Panc1 (cell line): ENCODE results near the gene TMEM131L. TPM values are rescaled to one million over a fixed set of nuclear protein-coding genes. Genes with fewer than 3 reads are reported as not detected.

Experiments used
- ATAC-seq: fragments of 200-7000 bp; cut with Tn5 transposase; 2 replicates; pipeline ENCODE4 v1.9.1; 2020; ENCODE audit warnings: mild to moderate bottlenecking, moderate library complexity
- BruUV-seq: library from RNA; stranded (reverse); fragments of 400-500 nt; replicated peaks from 2 replicates; lab custom pipeline; 2021; lab: Mats Ljungman, UMichigan
- CTCF ChIA-PET: fragments of 300-600 bp; sonication (Branson Sonifier 250); formaldehyde crosslinking; loops from one replicate; lab custom pipeline; 2022; ENCODE audit warnings: antibody characterized with exemption; lab: Charles Lee
- POLR2A ChIA-PET: fragments of 300-600 bp; sonication (Branson Sonifier 250); formaldehyde crosslinking; loops from one replicate; lab custom pipeline; 2022; ENCODE audit warnings: antibody characterized with exemption; lab: Charles Lee
- DNase-seq: peaks from one replicate; pipeline ENCODE4 v3.0.0-alpha.2; 2010; ENCODE audit warnings: low read depth, low spot score
- H3K27ac ChIP-seq: 2 replicates; pipeline ENCODE4 v1.5.1; 2011; ENCODE audit warnings: mild to moderate bottlenecking, low read length, inconsistent platforms
- H3K27me3 ChIP-seq: fragments of 200-500 bp; sonication (Bioruptor generic); 2 replicates; pipeline ENCODE4 v1.6.0; 2014; ENCODE audit warnings: low read length, inconsistent platforms; ENCODE audit not compliant: control insufficient read depth, insufficient read depth
- H3K36me3 ChIP-seq: fragments of 200-500 bp; sonication (Bioruptor generic); 2 replicates; pipeline ENCODE4 v1.5.1; 2014; ENCODE audit warnings: inconsistent platforms, mild to moderate bottlenecking, low read length, moderate library complexity; ENCODE audit not compliant: control insufficient read depth, insufficient read depth
- H3K4me1 ChIP-seq: 2 replicates; pipeline ENCODE4 v1.5.1; 2011; ENCODE audit warnings: inconsistent platforms, mild to moderate bottlenecking, low read length, moderate library complexity; ENCODE audit not compliant: control insufficient read depth, insufficient read depth
- H3K4me3 ChIP-seq, 2 experiments: 2 replicates each; pipeline ENCODE4 v1.5.1; 2011 to 2012; ENCODE audit warnings: low read depth in 2 of 2, low read length in 2 of 2, mild to moderate bottlenecking in 2 of 2, inconsistent platforms in 1 of 2, moderate library complexity in 1 of 2
- H3K9me3 ChIP-seq: fragments of 200-500 bp; sonication (Bioruptor generic); 2 replicates; pipeline ENCODE4 v1.5.1; 2014; ENCODE audit warnings: low read depth, mild to moderate bottlenecking, inconsistent platforms, low read length, moderate library complexity; ENCODE audit not compliant: control insufficient read depth, insufficient read depth
- POLR2AphosphoS5 ChIP-seq: IDR thresholded peaks from 2 replicates; pipeline ENCODE4 v1.6.1; 2012; ENCODE audit warnings: mild to moderate bottlenecking, low read depth, low read length, moderate library complexity
- SIN3A ChIP-seq: IDR thresholded peaks from 2 replicates; pipeline ENCODE4 v1.6.1; 2012; ENCODE audit warnings: low read depth, mild to moderate bottlenecking, low read length, moderate library complexity, borderline replicate concordance; ENCODE audit not compliant: insufficient read depth
- TCF7L2 ChIP-seq: IDR thresholded peaks from 2 replicates; pipeline ENCODE4 v1.6.1; 2011; ENCODE audit warnings: mild to moderate bottlenecking, low read depth, low read length, inconsistent platforms
- in situ Hi-C: cut with HindIII; loops from 2 replicates; pipeline ENCODE4 v1.10.0; 2016; ENCODE audit warnings: low sequenced_read_pairs, low pct_unique_long_range_greater_than_20kb
- intact Hi-C: fragments of 100-400 bp; cut with micrococcal nuclease; formaldehyde crosslinking; loops from one replicate; pipeline ENCODE4 v1.10.0; 2022; ENCODE audit not compliant: unreplicated experiment
- total RNA-seq: library from RNA; stranded (reverse); gene quantifications from one replicate; pipeline ENCODE4 v1.2.1, GENCODE V29; 2021; ENCODE audit not compliant: unreplicated experiment
- TF ChIP-seq, protein P1 (sequence below): fragments of 450-650 bp; IDR thresholded peaks from 2 replicates; pipeline ENCODE4 v1.5.1; 2017; ENCODE audit warnings: mild to moderate bottlenecking
- TF ChIP-seq, protein P2 (sequence below), 2 experiments: IDR thresholded peaks; 2 replicates each; pipeline ENCODE4 v1.6.1; 2011 to 2012; ENCODE audit warnings: low read depth in 2 of 2, control low read depth in 1 of 2, low read length in 1 of 2, mild to moderate bottlenecking in 1 of 2, moderate library complexity in 1 of 2; ENCODE audit not compliant: insufficient read depth in 1 of 2

TMEM131L gene
- total RNA-seq, 1 experiment from 2014 or later = 13.5 TPM

DNA sequence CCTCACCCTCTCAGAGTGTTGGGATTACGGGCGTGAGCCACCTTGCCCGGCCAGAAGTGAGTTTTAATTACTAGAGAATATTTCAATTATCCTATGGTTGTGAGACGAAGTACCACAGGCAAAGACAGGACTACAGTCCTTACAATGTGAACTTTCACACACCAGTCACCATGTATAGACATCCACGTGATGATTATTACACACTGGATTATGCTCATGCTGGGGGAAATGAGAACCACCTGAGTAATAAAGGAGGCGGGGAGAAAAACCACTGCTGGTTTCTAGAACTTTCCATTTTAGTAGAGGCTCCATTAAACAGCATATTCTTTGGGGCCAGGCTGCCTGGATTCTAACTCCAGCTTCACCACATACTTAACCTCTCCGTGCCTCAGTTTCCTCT, 175.4 kb downstream of the TMEM131L start:
- Histone ChIP-seq H3K36me3 (no peaks in the 10 kb centered on the region), H3K27ac (no peak overlapping the region), H3K4me1 (no peaks in the 10 kb centered on the region), H3K4me3 (no peak overlapping the region), H3K27me3 (no peaks in the 10 kb centered on the region), H3K9me3 (no peaks in the 10 kb centered on the region; the same call in 1 of the 2 replicates)
- no TSS peak for BruUV-seq
- ATAC-seq = no peak
- ChIA-PET POLR2A (no interaction called here), CTCF (no interaction called here)
- TF ChIP-seq, protein P1, sequence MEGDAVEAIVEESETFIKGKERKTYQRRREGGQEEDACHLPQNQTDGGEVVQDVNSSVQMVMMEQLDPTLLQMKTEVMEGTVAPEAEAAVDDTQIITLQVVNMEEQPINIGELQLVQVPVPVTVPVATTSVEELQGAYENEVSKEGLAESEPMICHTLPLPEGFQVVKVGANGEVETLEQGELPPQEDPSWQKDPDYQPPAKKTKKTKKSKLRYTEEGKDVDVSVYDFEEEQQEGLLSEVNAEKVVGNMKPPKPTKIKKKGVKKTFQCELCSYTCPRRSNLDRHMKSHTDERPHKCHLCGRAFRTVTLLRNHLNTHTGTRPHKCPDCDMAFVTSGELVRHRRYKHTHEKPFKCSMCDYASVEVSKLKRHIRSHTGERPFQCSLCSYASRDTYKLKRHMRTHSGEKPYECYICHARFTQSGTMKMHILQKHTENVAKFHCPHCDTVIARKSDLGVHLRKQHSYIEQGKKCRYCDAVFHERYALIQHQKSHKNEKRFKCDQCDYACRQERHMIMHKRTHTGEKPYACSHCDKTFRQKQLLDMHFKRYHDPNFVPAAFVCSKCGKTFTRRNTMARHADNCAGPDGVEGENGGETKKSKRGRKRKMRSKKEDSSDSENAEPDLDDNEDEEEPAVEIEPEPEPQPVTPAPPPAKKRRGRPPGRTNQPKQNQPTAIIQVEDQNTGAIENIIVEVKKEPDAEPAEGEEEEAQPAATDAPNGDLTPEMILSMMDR = no peak
- TF ChIP-seq TCF7L2 (no peak), SIN3A (no peak), POLR2AphosphoS5 (no peak)
- TF ChIP-seq, protein P2, sequence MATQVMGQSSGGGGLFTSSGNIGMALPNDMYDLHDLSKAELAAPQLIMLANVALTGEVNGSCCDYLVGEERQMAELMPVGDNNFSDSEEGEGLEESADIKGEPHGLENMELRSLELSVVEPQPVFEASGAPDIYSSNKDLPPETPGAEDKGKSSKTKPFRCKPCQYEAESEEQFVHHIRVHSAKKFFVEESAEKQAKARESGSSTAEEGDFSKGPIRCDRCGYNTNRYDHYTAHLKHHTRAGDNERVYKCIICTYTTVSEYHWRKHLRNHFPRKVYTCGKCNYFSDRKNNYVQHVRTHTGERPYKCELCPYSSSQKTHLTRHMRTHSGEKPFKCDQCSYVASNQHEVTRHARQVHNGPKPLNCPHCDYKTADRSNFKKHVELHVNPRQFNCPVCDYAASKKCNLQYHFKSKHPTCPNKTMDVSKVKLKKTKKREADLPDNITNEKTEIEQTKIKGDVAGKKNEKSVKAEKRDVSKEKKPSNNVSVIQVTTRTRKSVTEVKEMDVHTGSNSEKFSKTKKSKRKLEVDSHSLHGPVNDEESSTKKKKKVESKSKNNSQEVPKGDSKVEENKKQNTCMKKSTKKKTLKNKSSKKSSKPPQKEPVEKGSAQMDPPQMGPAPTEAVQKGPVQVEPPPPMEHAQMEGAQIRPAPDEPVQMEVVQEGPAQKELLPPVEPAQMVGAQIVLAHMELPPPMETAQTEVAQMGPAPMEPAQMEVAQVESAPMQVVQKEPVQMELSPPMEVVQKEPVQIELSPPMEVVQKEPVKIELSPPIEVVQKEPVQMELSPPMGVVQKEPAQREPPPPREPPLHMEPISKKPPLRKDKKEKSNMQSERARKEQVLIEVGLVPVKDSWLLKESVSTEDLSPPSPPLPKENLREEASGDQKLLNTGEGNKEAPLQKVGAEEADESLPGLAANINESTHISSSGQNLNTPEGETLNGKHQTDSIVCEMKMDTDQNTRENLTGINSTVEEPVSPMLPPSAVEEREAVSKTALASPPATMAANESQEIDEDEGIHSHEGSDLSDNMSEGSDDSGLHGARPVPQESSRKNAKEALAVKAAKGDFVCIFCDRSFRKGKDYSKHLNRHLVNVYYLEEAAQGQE (IDR thresholded peaks at IDR 0.05; ENCODE audit: insufficient read depth in 1 of 2, low read depth in 2 of 2, low read length in 1 of 2) = no peak
- in situ Hi-C loops (no loop called here), intact Hi-C loops (loop anchor here (5.0 kb wide), 1 partner anchor 299 kb away; the partner anchor contains the start of gene MND1)
- no peak for DNase-seq

DNA sequence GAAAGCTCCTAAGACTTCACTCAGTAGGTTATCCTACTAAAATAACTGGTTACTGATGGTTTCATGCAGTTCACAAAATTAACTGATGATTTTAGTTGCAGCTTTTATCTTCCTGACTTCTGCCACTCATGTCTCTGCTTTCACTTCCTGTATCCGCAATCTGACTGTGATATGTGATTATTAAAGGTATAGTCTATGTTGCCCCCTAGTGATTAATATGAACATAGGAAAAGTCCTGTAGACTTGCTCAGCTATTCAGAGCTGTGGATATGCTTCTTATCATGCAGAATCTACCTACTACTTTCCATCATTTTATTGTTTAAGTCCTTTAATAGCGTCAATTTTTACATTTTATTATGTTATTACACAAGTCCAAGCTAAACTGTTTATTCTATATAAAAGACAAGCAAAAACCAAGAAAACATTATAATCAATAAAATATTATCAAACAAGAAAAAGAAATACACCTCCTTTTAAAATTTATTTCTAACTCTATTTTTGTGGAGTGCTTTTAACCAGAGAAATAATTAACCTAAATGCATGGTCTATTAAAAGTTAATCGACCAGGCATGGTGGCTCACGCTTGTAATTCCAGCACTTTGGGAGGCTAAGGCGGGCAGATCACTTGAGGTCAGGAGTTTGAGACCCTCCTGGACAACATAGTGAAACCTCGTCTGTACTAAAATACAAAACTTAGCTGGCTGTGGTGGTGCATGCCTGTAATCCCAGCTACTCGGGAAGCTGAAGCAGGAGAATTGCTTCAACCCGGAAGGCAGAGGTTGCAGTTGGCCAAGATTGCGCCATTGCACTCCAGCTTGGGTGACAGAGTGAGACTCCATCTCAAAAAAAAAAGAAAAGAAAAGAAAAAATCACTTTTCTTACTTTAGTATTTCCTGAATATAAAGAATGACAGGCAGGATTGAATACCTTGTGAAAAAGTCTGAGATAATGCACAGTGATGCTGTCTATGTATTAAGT, 177.5 kb downstream of the TMEM131L start:
- Histone ChIP-seq H3K4me1 (no peaks in the 10 kb centered on the region), H3K4me3 (no peak overlapping the region), H3K9me3 (no peaks in the 10 kb centered on the region; the same call in 1 of the 2 replicates), H3K27ac (no peak overlapping the region), H3K36me3 (no peaks in the 10 kb centered on the region), H3K27me3 (no peaks in the 10 kb centered on the region)
- intact Hi-C loops (loop anchor here (2.0 to 5.0 kb wide), 2 partner anchors 301 to 501 kb away; partner anchors contain the start of gene MND1), in situ Hi-C loops (no loop called here)
- ATAC-seq (peak; percentile 92), DNase-seq (no peak)
- ChIA-PET POLR2A (interaction anchor here (0.6 kb wide), 1 partner anchor 382 kb away, joined by 3 read pairs; no protein-coding TSS in a partner anchor), CTCF (interaction anchor here (0.6 kb wide), 1 partner anchor 32 kb away, joined by 4 read pairs; no protein-coding TSS in a partner anchor)
- no TSS peak for BruUV-seq
- TF ChIP-seq POLR2AphosphoS5 (no peak), TCF7L2 (no peak)
- TF ChIP-seq, protein P2 (IDR thresholded peaks at IDR 0.05; ENCODE audit: insufficient read depth in 1 of 2, low read depth in 2 of 2, low read length in 1 of 2) = no peak
- TF ChIP-seq, protein P1 = peak; percentile 49; the same call in 1 of the 2 replicates
